ENCODE data around the gene MMP25.

Gene MMP25

GRCh38 chr16:3045758-3046640 lies at the start of gene MMP25:
Gene MMP25, plus strand, starts transcription at chr16:3046561. Its CDS starts 357 bp downstream, at chr16:3046918.
- no peak for DNase-seq

GRCh38 chr16:2999929-3000328 lies 46.4 kb upstream of the MMP25 start:
- no peak for DNase-seq

GRCh38 chr16:3000540-3000939 lies 45.8 kb upstream of the MMP25 start:
- DNase-seq = no peak

GRCh38 chr16:3001316-3001715 lies 45.0 kb upstream of the MMP25 start:
- no peak for DNase-seq

GRCh38 chr16:3003582-3004270 lies 42.6 kb upstream of the MMP25 start:
- peak; percentile 96 to 98 for DNase-seq

GRCh38 chr16:3004319-3004718 lies 42.0 kb upstream of the MMP25 start:
- no peak for DNase-seq

- no peak for DNase-seq
Measured at GRCh38 chr16:3004781-3005284, 41.5 kb upstream of the MMP25 start.

- no peak for DNase-seq
Measured at GRCh38 chr16:3007059-3007956, 39.1 kb upstream of the MMP25 start.

GRCh38 chr16:3007957-3008689 lies 38.2 kb upstream of the MMP25 start:
- no peak for DNase-seq

- no peak for DNase-seq
Measured at GRCh38 chr16:3008690-3009037, 37.7 kb upstream of the MMP25 start.

- DNase-seq = no peak
Measured at GRCh38 chr16:3009568-3010390, 36.6 kb upstream of the MMP25 start.

GRCh38 chr16:3010510-3010909 lies 35.9 kb upstream of the MMP25 start:
- DNase-seq = no peak

GRCh38 chr16:3012246-3012645 lies 34.1 kb upstream of the MMP25 start:
- no peak for DNase-seq

- no peak for DNase-seq
Measured at GRCh38 chr16:3012828-3013420, 33.4 kb upstream of the MMP25 start, which contains the start of gene CLDN9. Gene CLDN9, plus strand, starts transcription at chr16:3012923. Its CDS starts 440 bp downstream, at chr16:3013363.

- no peak for DNase-seq
Measured at GRCh38 chr16:3013491-3013951, 32.8 kb upstream of the MMP25 start.

GRCh38 chr16:3013998-3014690 lies 32.2 kb upstream of the MMP25 start:
- DNase-seq = no peak

GRCh38 chr16:3014971-3015370 lies 31.4 kb upstream of the MMP25 start:
- no peak for DNase-seq

GRCh38 chr16:3015865-3016521 lies 30.4 kb upstream of the MMP25 start:
- no peak for DNase-seq

- DNase-seq = no peak
Measured at GRCh38 chr16:3017344-3017743, 29.0 kb upstream of the MMP25 start.

Data from cerebellar nuclear complex (tissue), 1 donor.